Ammon's horn (tissue), 1 donor: Measurements from ENCODE around the gene MLLT1.

Experiments
- DNase-seq: peaks from one replicate; pipeline ENCODE4 v3.0.0-alpha.2; 2016; ENCODE audit warnings: low spot score

The MLLT1 gene

DNA sequence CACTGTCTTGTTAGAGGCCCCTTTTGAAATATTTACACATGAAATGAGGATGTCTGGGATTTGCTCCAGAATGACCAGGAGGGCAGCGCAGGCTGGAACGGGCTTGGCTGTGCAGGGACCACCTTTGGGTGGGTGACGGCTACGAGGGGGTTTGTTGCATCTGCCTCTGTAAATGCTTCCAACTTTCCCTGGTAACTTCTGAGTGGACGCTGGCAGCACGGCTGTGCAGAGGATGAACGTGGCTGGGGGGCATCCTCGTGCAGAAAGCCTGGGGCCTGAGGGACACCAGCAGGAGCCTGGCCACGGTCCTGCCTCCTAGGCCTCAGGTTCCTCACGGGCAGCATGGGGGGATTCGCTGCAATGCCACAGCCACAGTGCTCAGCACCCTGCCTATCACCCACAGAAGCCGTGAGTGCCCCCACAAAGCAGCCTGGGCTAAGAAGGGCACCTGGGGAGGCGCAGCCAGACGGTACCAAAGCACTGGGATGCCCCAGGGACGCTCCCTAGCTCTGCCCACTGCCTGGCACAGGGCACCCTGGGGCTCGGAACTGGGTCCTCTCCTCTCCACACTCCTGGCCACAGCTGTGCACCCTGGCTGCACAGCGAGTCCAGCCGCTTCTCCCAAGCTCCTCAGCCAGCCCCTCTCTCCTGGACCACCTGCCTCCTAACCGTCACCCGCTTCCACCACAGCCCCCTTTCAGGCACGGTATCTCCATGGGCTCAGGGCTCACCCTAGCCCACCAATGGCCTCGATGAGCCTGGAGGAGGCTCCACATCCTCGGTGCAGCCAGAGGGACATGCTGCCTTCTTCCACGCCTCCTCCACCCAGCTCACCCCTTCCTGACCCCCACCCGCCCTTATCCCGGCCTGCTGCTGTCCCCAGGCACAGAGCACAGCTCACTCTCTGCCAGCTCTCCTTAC is 44.5 kb downstream of the MLLT1 start:
- DNase-seq, result no peak

- DNase-seq, result no peak
Measured at GRCh38 chr19:6234527-6234926, 45.2 kb downstream of the MLLT1 start.

DNA sequence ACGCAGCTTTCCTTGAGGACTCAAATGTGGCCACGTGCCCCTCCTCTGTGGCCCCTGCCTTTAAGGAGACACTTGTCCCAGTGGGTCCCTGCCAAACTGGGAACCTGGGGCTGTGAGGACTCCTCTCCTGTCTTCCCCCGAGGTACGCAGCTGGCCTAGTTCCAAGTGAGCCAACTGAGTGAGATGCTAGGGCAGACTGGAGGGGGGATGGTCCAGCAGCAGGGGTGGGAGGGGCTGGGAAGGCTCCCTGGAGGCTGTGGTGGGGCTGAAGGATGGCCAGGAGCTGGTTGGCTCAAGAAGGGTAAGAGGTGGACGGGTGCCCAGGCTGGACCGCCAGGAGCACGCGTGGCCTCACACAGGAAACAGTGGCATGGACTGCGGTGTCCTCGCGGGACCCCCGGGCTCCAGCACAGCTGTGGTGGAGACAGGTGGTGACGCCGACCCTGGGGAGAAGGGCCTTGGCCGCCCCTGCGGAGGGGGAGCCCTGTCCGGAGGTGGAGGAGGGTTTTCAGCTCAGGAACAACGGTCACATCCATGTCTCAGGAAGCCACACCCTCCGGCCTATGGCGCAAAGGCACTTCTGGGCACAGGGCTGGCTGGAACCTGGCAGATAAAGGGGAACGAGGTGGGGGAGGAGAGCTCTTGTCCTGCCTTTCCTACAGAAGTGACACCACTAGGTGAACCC is 45.8 kb downstream of the MLLT1 start:
- DNase-seq, result no peak

DNA sequence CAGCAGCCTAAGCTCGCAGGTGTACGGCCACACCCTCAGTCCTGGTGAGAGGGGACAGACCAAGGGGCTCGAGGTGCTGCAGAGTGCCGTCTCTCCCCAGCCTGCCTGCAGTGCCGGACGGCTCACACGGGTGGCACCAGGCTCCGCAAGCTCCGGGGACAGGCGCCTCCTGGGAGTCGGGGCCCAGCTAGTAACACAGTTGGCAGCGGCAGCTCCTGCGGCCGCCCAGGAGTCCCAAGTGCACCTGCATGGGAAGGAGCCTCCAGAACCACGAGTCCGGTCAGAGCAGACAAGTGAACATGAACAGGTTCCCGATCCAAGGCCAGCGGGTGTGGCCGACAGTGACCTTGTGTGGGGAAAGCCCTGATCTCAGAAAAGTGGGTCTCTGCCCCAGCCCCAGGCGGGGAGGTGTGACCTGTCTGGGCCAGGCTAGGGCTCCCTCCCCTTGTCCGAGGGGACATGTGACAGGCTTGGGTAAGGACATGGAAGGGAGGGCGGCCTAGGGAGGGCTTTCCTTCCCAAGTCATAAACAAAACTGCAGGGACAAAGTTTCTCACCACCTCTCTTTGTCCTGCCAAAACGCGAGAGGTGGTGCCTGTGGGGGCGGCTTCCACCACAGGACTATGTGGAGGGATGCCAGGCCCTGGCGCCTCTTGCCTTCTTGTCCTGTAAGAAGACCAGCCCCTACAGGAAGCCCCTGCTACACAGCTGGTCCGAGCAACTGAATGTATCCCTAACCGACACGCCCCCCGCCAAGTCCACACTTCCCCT is 46.5 kb downstream of the MLLT1 start:
- peak; percentile 12 for DNase-seq

DNA sequence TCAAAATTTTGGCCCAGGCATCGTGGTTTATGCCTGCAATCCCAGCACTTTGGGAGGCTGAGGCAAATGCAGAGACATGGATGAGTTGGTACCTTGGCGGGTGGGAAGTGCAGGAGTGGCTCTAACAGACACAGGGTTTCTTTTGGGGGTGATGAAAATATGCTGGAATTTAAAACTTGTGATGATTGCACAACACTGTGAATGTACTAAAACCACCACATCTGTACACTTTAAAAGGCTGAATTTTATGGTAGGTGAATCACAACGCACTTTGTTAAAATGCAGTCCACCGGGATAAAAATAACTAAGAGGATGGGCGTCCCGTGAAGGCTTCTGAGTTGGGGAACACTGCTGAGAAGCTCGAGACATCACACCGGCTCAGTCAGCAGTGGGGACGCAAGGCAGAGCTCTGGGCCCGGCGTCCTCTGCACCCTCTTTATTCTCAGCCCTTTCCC is 47.1 kb downstream of the MLLT1 start:
- no peak for DNase-seq

GRCh38 chr19:6230991-6231448 is 48.8 kb downstream of the MLLT1 start:
- DNase-seq, result no peak

GRCh38 chr19:6229951-6230712 is 49.6 kb downstream of the MLLT1 start:
- DNase-seq, result no peak

DNA sequence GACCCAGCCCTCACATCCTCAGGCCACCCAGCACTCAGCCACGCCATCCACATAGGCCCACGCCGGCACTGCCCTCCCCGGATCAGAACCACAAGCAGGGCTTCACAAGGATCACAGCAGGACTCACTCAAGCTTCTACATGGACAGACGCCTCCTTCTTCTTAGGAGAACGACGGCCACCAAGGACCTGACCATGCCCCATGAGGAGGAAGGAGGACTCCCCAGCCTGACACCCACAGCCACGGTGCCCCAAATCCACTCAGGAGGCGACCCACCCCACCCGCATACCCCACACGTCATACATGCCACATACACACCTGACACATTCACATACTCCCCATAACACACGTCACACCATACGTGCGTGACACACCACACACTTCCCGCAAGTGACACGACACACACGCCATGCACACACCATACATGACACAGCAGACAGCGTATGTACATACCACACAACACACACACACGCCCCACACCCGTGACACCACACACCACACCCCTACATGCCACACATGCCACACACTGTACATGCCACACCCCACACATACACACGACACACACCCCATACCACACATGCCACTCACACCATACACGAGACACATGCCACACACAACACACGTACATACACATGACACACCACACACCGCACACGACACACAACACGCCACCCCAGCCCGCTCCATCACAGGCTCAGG is 50.4 kb downstream of the MLLT1 start:
- no peak for DNase-seq

- DNase-seq, result no peak
Measured at GRCh38 chr19:6228551-6229215, 51.1 kb downstream of the MLLT1 start.

- DNase-seq, result no peak
Measured at GRCh38 chr19:6227936-6228325, 51.8 kb downstream of the MLLT1 start.

DNA sequence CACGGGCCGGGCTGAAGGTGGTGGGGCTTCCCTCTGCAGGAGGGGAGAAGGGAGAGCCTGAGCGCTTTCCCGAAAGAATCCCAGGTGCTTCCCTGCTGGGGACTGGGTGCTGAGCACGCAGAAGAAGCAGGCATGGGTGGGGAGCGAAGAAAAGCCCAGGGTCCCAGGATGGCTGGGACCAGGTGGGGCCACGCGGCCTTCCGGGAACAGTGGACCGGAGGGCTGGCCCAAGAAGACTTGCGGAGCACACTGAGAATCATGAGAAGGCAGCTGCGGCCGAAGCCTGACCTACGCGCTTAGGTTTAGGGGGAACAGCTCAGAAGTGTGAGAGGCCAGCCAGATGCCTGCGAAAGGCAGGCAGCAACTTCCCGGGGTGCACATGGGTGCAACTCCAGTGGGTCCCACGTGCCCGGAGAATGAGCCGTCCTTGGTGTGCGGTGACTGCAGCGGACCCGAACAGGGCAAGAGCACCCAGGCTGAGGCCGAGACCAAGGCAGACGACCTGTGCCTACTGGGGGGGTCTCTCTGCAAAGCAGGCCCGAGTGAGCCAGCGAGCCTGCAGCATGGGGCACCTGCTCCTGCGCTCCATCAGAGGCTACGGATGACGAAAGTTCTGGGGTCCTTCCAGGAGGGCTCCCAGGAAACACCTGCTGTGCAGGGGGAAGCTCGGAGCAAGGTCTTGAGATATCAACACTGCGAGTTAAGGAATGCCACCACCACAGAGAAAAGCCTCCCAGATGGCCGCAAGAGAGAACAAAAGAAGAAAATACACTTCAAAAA is 52.4 kb downstream of the MLLT1 start:
- no peak for DNase-seq

- DNase-seq, result no peak
Measured at GRCh38 chr19:6226444-6227155, 53.2 kb downstream of the MLLT1 start.

DNA sequence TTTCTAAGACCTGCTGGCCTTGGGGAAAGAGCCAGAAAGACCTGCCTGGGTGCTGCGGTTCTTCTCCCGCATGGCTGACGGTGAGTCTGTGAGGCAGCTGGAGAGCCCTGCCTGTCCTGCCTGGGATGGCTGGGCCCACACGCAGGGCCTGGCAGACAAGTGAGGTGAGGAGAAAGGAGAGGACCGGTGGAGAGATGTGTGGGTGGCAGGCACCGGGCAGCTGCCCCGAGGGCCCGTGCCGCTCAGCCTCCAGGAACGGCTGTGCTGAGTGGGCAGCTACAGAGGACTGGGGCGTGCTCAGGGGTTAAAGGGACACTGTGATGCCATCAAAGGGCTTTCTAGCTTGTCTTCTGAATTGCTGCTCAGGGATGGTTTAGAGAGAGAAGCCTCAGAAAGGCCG is 53.8 kb downstream of the MLLT1 start:
- no peak for DNase-seq

- no peak for DNase-seq
Measured at GRCh38 chr19:6225232-6225865, 54.4 kb downstream of the MLLT1 start.

DNA sequence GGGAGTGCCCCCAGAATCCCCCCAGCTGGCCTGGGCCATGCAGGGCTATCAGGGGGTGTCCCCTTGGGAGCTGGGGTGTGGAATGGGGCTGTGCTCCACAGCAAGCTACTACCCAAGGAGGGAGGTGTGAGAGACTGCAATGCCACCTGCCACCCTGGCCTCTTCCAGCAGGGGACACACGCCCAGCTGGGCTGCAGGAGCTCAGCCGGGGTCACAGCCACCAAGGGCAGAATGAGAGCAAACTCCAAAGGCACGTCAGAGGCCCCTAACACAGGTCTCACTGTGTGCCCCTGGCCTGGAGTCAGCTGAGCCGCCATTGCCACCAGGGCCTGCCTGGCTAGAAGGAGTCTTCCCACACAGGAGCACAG is 55.5 kb downstream of the MLLT1 start:
- no peak for DNase-seq

- no peak for DNase-seq
Measured at GRCh38 chr19:6223461-6224307, 56.1 kb downstream of the MLLT1 start.

GRCh38 chr19:6222884-6223283 is 56.9 kb downstream of the MLLT1 start:
- DNase-seq, result no peak
